ENCODE data around the gene COL28A1.
A peak's percentile ranks its signal among the peaks of the same experiment; 100 is the strongest.

Gene COL28A1

DNA sequence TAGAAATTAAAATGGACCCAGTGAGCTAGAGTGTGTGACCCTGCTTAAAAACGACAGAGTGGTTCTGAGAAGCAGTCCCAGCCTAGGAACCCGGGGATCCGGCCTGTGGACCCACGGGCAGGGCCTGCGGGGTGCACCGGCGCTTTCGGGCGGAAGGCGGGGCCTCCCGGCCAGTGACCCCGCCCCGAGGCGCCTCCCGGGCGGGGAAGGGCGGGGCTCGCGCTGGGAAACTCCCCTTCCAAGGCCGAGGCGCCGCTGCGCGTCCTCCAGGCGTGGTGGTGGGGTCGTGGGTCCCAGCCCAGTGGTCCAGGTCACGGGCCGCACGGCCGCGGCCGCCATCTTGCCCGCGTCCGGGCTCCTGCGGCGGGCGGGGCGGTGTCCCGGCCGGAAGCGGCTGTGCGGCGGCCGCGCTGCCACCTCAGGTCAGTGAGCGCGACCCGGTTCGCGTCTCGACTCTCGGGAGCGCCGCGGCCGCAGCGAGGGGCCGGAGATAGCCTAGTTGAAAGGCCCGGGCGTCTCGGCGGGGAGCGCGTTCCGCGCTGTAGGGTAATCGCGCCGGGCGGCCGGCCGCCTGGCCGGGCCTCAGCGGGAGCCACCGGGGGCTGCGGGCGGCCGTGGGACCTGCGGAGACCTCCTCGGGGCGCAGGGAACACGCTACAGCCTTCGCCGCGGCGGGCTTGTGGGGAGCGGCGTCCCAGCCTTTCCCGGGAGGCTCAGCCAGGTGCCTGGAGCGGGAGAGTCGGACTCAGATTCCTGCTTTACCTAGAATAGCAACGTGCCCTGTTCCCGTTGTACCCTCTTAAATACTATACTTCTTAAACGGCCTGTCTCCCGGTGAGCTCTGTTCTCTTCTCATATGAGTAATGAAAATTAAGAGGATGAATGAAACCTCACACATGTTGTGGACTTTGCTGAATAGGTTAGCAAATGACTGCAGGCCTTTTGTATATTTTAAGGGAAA lies 31.3 kb upstream of the COL28A1 start, which contains the start of gene MIOS:
MIOS (plus strand) TSS at position 234 of the 961 bp plus-strand sequence. CDS start 5,592 bp downstream, outside the sequence.
- peak; percentile 96 for DNase-seq (ENCODE audit: low spot score)
- TF ChIP-seq, protein P1, sequence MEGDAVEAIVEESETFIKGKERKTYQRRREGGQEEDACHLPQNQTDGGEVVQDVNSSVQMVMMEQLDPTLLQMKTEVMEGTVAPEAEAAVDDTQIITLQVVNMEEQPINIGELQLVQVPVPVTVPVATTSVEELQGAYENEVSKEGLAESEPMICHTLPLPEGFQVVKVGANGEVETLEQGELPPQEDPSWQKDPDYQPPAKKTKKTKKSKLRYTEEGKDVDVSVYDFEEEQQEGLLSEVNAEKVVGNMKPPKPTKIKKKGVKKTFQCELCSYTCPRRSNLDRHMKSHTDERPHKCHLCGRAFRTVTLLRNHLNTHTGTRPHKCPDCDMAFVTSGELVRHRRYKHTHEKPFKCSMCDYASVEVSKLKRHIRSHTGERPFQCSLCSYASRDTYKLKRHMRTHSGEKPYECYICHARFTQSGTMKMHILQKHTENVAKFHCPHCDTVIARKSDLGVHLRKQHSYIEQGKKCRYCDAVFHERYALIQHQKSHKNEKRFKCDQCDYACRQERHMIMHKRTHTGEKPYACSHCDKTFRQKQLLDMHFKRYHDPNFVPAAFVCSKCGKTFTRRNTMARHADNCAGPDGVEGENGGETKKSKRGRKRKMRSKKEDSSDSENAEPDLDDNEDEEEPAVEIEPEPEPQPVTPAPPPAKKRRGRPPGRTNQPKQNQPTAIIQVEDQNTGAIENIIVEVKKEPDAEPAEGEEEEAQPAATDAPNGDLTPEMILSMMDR (IDR thresholded peaks at IDR 0.05; ENCODE audit: extremely low read depth, missing control alignments), result no peak

DNA sequence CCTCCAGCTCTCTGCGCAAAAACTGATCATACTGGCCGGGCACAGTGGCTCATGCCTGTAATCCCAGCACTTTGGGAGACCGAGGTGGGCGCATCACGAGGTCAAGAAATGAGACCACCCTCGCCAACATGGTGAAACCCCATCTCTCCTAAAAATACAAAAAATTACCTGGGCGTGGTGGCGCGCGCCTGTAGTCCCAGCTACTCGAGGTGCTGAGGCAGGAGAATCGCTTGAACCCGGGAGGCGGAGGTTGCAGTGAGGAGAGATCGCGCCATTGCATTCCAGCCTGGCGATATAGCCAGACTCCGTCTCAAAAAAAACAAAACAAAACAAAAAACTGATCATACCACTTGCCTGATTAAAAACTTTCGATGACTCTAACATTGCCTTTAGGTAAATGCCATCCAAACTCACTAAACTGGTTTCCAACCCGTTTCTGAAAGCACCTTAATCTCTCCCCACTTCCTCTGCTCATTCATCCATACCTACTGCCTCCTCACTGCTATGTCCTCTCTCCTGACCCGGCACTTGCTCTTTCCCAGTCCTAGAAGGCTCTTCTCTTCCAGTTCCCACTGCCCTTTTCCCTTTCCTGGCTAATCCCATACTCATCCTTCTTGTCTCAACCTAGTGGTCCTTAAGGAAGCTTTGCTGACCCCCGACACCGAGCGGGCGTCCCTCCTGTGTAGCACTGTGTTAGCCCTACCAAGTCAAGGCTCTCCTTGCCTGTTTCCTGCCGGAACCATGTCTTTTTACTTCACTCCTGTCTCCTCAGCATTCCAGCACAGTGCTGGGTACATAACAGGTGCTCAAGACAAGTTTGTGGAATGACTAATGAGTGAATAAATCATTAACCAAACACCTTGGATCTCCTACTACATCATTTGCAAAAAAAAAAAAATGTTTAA lies 30.3 kb upstream of the COL28A1 start:
- no peak for DNase-seq (ENCODE audit: low spot score)
- TF ChIP-seq, protein P1 (IDR thresholded peaks at IDR 0.05; ENCODE audit: extremely low read depth, missing control alignments), result no peak

DNA sequence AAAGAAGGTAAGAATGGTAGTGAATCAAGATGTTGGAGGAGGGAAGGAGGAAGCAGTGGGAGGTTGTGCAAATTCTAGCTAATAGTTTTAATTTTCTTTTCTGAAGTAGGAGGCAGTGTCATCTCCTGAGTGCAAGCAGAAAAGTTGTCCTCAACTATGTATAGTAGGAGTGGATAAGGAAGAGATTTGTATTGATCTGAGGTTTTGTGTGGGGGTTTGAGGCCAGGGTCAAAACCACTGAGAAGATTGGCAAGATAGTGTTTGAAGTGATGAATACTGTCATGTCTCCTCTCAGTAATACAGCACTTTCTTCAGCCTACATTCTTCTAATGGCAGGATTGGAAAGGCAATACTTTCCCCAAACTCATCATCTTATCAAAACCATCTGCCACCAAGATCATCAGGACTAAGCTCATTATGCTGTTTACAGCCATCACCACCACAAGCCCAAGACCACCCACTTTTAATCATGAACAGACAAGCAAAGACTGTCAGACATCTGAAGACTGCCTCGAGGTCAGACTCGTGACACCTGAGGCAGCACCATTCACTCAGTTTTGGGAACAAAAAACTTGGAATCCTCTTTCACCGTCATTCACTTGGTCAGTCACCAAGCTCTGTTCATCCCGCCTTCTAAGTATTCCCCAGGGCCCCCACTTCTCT lies 29.5 kb upstream of the COL28A1 start:
- DNase-seq (ENCODE audit: low spot score), result no peak
- TF ChIP-seq, protein P1 (IDR thresholded peaks at IDR 0.05; ENCODE audit: extremely low read depth, missing control alignments), result no peak

DNA sequence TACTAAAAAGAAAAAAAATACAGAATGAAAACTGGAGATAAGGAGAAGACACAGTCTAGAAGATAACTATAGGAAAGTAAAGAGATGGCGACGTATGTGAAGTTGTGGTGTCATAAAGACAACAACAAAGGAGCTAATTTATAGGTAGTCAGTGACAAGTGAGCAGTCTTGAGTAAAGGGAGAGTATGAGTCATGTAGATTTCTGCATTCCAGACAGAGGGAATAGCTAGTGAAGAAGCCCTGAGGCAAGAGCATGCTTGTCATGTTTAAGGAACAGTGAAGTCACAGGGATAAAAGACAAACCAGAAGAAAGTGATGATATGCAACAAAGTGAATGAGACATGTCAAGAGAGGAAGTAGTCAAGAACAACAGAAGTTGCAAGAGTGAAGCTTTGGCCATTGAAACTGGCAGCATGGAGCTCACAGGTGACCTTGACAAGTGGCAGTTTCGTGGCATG lies 28.7 kb upstream of the COL28A1 start:
- no peak for DNase-seq (ENCODE audit: low spot score)
- TF ChIP-seq, protein P1 (IDR thresholded peaks at IDR 0.05; ENCODE audit: extremely low read depth, missing control alignments), result no peak

DNA sequence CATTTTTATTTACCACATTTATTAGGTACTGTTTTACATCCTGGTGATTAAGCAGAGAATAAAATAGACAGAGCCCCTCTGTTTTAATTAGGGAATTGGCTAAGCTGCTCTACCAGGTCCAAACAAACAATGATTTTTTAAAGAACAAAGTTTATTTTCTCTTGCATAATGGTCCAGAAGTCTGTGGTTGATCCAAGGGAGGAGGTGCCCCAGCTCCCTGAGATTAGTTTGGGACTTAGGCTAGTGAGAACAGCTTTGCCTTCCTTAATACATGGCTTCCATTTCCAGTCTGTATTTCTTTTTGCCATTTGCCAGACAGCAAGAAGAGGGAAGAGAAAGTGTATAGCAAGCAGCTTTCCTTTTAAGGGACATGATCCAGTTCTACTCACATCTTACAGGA lies 28.1 kb upstream of the COL28A1 start:
- no peak for DNase-seq (ENCODE audit: low spot score)
- TF ChIP-seq, protein P1 (IDR thresholded peaks at IDR 0.05; ENCODE audit: extremely low read depth, missing control alignments), result no peak

DNA sequence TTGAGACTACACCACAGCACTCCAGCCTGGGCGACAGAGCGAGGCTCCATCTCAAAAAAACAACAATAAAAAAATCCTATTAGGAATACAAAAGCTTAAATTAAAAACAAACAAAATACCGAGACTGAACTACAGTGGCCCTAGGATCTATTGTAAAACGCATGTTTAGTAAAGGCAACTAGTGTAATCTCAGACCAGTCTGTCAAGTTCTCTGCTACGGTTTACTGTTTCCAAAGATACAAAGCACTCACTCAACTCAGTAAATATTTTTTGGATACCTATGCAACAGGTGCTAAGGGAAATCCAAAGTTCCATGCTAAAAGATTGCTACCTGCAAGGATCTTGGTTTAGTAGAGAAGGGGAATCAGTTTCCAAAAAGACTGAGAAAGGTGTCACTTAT lies 27.6 kb upstream of the COL28A1 start:
- TF ChIP-seq, protein P1 (IDR thresholded peaks at IDR 0.05; ENCODE audit: extremely low read depth, missing control alignments), result no peak

More for the DNA sequence above, 27.6 kb upstream of the COL28A1 start:
- no peak for DNase-seq (ENCODE audit: low spot score)
